Immature natural killer cell (primary cell): Measurements from ENCODE around the gene TUBA3E. TPM values are rescaled to one million over a fixed set of nuclear protein-coding genes. Genes with fewer than 3 reads are reported as not detected.
"Not testable (repeated sequence)": the region's sequence is repeated elsewhere in the genome, so short reads cannot be mapped to it uniquely, and the experiment has no call there.

ENCODE experiments used
- DNase-seq, 3 donors: peaks; one replicate each; pipeline ENCODE4 v3.0.0; 2022; ENCODE audit warnings: mixed read lengths in 1 of 3
- H3K27ac Mint-ChIP-seq, 6 donors: one replicate each; pipeline ENCODE4 v1.8.0; 2020; ENCODE audit warnings: mixed read lengths in 6 of 6, mild to moderate bottlenecking in 5 of 6, inconsistent platforms in 4 of 6, moderate library complexity in 3 of 6
- H3K27me3 Mint-ChIP-seq, 3 donors: one replicate each; pipeline ENCODE4 v1.8.0; 2020 to 2021; ENCODE audit warnings: low read depth in 3 of 3, mild to moderate bottlenecking in 3 of 3, mixed read lengths in 3 of 3, moderate library complexity in 3 of 3, inconsistent platforms in 1 of 3
- H3K36me3 Mint-ChIP-seq, 3 donors: one replicate each; pipeline ENCODE4 v1.8.0; 2020; ENCODE audit warnings: mixed read lengths in 3 of 3, inconsistent platforms in 2 of 3, mild to moderate bottlenecking in 2 of 3
- H3K4me1 Mint-ChIP-seq, 2 donors: one replicate each; pipeline ENCODE4 v1.8.0; 2020; ENCODE audit warnings: inconsistent platforms in 2 of 2, mild to moderate bottlenecking in 2 of 2, mixed read lengths in 2 of 2, moderate library complexity in 1 of 2
- H3K4me3 Mint-ChIP-seq, 5 donors: one replicate each; pipeline ENCODE4 v1.8.0; 2020; ENCODE audit warnings: mild to moderate bottlenecking in 5 of 5, mixed read lengths in 5 of 5, inconsistent platforms in 3 of 5, moderate library complexity in 3 of 5
- H3K9me3 Mint-ChIP-seq, 6 donors: one replicate each; pipeline ENCODE4 v1.8.0; 2020; ENCODE audit warnings: mild to moderate bottlenecking in 6 of 6, mixed read lengths in 6 of 6, inconsistent platforms in 4 of 6, moderate library complexity in 3 of 6
- polyA plus RNA-seq, 3 donors: library from polyadenylated mRNA; unstranded; fragments of 300-500 nt; fragmentation: Illumina TruSeq; gene quantifications; one replicate each; pipeline ENCODE4 v1.2.3, GENCODE V29; 2021

Gene TUBA3E
- polyA plus RNA-seq, 3 donors from 2014 or later: not detected

- DNase-seq: no peak
- Mint-ChIP-seq H3K4me1 (peaks cover 14 to 25% of the 10 kb centered on the region in 2 donors), H3K27ac (peak overlapping the region in 1 of 6 donors; percentile 63), H3K4me3 (peak overlapping the region in 2 of 5 donors; percentile 4 to 6), H3K36me3 (no peaks in the 10 kb centered on the region), H3K9me3 (no peaks in the 10 kb centered on the region), H3K27me3 (peaks cover 4 to 8% (median 5%) of the 10 kb centered on the region in 3 donors)
Measured at GRCh38 chr2:130185896-130186295, 12.3 kb downstream of the TUBA3E start.

GRCh38 chr2:130185436-130185835, 12.8 kb downstream of the TUBA3E start:
- H3K4me1 Mint-ChIP-seq: peaks cover 19 to 28% of the 10 kb centered on the region in 2 donors
- H3K27ac Mint-ChIP-seq: peak overlapping the region in 1 of 6 donors; percentile 63

GRCh38 chr2:130183512-130184373, 14.5 kb downstream of the TUBA3E start:
- H3K4me3 Mint-ChIP-seq: peak overlapping the region; percentile 60 to 79 (median 72)
- peaks cover 19 to 28% of the 10 kb centered on the region in 2 donors for H3K4me1 Mint-ChIP-seq
- DNase-seq: no peak
- no peaks in the 10 kb centered on the region for H3K36me3 Mint-ChIP-seq
- peaks cover 4 to 10% (median 5%) of the 10 kb centered on the region in 3 donors for H3K27me3 Mint-ChIP-seq
- H3K27ac Mint-ChIP-seq: peak overlapping the region in 3 of 6 donors; percentile 43 to 76 (median 60)
- H3K9me3 Mint-ChIP-seq: no peaks in the 10 kb centered on the region

More at GRCh38 chr2:130185436-130185835, 12.8 kb downstream of the TUBA3E start:
- no peaks in the 10 kb centered on the region for H3K9me3 Mint-ChIP-seq
- peak overlapping the region in 2 of 5 donors; percentile 4 to 6 for H3K4me3 Mint-ChIP-seq
- no peaks in the 10 kb centered on the region for H3K36me3 Mint-ChIP-seq
- no peak for DNase-seq
- H3K27me3 Mint-ChIP-seq: peaks cover 4 to 10% (median 5%) of the 10 kb centered on the region in 3 donors

GRCh38 chr2:130182826-130183511, 15.3 kb downstream of the TUBA3E start:
- peaks cover 4 to 10% (median 5%) of the 10 kb centered on the region in 3 donors for H3K27me3 Mint-ChIP-seq
- DNase-seq: not testable (repeated sequence)

GRCh38 chr2:130181880-130182682, 16.2 kb downstream of the TUBA3E start, which contains the start of gene MZT2B:
Gene MZT2B, plus strand, starts transcription at chr2:130182262. Its CDS starts 21 bp downstream, at chr2:130182283.
- H3K27me3 Mint-ChIP-seq: peaks cover 4 to 10% (median 5%) of the 10 kb centered on the region in 3 donors
- DNase-seq: peak; percentile 91 to 93 (median 92)
- H3K27ac Mint-ChIP-seq: peak within 1 kb of the TSS; percentile 85 to 97 (median 92)
- H3K9me3 Mint-ChIP-seq, H3K36me3 Mint-ChIP-seq: not testable (repeated sequence)
- peak within 1 kb of the TSS; percentile 85 to 92 (median 89) for H3K4me3 Mint-ChIP-seq
- peaks cover 25 to 33% of the 10 kb centered on the region in 2 donors for H3K4me1 Mint-ChIP-seq

More at GRCh38 chr2:130182826-130183511, 15.3 kb downstream of the TUBA3E start:
- H3K9me3 Mint-ChIP-seq, H3K36me3 Mint-ChIP-seq: not testable (repeated sequence)
- H3K4me3 Mint-ChIP-seq: peak overlapping the region; percentile 60 to 79 (median 72)
- H3K4me1 Mint-ChIP-seq: peaks cover 21 to 30% of the 10 kb centered on the region in 2 donors
- H3K27ac Mint-ChIP-seq: peak overlapping the region in 5 of 6 donors; percentile 43 to 60 (median 50)

- peaks cover 4 to 10% (median 5%) of the 10 kb centered on the region in 3 donors for H3K27me3 Mint-ChIP-seq
- H3K9me3 Mint-ChIP-seq: no peaks in the 10 kb centered on the region
- H3K36me3 Mint-ChIP-seq: no peaks in the 10 kb centered on the region
- DNase-seq: peak; percentile 97
- peak within 1 kb of the TSS; percentile 85 to 97 (median 92) for H3K27ac Mint-ChIP-seq
- peaks cover 25 to 33% of the 10 kb centered on the region in 2 donors for H3K4me1 Mint-ChIP-seq
- H3K4me3 Mint-ChIP-seq: peak within 1 kb of the TSS; percentile 85 to 92 (median 89)
Measured at GRCh38 chr2:130181325-130181879, 16.8 kb downstream of the TUBA3E start, which contains the start of gene SMPD4. Gene SMPD4, minus strand, starts transcription at chr2:130181602. Its CDS starts 5,010 bp downstream, at chr2:130176592.

GRCh38 chr2:130180404-130181324, 17.6 kb downstream of the TUBA3E start:
- DNase-seq, H3K9me3 Mint-ChIP-seq, H3K36me3 Mint-ChIP-seq: not testable (repeated sequence)
- peak overlapping the region; percentile 85 to 92 (median 89) for H3K4me3 Mint-ChIP-seq
- peak overlapping the region; percentile 85 to 97 (median 90) for H3K27ac Mint-ChIP-seq
- peaks cover 4 to 10% (median 5%) of the 10 kb centered on the region in 3 donors for H3K27me3 Mint-ChIP-seq
- H3K4me1 Mint-ChIP-seq: peaks cover 25 to 30% of the 10 kb centered on the region in 2 donors

- not testable (repeated sequence) for H3K27me3 Mint-ChIP-seq, H3K4me1 Mint-ChIP-seq, H3K27ac Mint-ChIP-seq, DNase-seq, H3K9me3 Mint-ChIP-seq, H3K4me3 Mint-ChIP-seq
- H3K36me3 Mint-ChIP-seq: peaks cover 0 to 12% (median 8%) of the 10 kb centered on the region in 3 donors
Measured at GRCh38 chr2:130174866-130175265, 23.4 kb downstream of the TUBA3E start.

GRCh38 chr2:130169896-130170295, 28.3 kb downstream of the TUBA3E start:
- peaks cover 4 to 19% (median 11%) of the 10 kb centered on the region in 3 donors for H3K36me3 Mint-ChIP-seq
- peaks cover 0 to 7% of the 10 kb centered on the region in 2 donors for H3K4me1 Mint-ChIP-seq
- H3K9me3 Mint-ChIP-seq: no peaks in the 10 kb centered on the region
- DNase-seq: no peak
- no peak overlapping the region for H3K27ac Mint-ChIP-seq
- peaks cover 0 to 3% (median 2%) of the 10 kb centered on the region in 3 donors for H3K27me3 Mint-ChIP-seq
- no peak overlapping the region for H3K4me3 Mint-ChIP-seq

- H3K9me3 Mint-ChIP-seq, H3K4me1 Mint-ChIP-seq, DNase-seq, H3K27me3 Mint-ChIP-seq: not testable (repeated sequence)
- Mint-ChIP-seq H3K36me3 (peaks cover 4 to 25% (median 11%) of the 10 kb centered on the region in 3 donors), H3K4me3 (peak overlapping the region in 1 of 5 donors; percentile 51), H3K27ac (peak overlapping the region in 2 of 6 donors; percentile 48 to 49)
Measured at GRCh38 chr2:130169163-130169562, 29.1 kb downstream of the TUBA3E start.

- peaks cover 4 to 27% (median 11%) of the 10 kb centered on the region in 3 donors for H3K36me3 Mint-ChIP-seq
- H3K4me3 Mint-ChIP-seq, H3K27ac Mint-ChIP-seq, DNase-seq, H3K27me3 Mint-ChIP-seq, H3K4me1 Mint-ChIP-seq, H3K9me3 Mint-ChIP-seq: not testable (repeated sequence)
Measured at GRCh38 chr2:130166611-130167010, 31.6 kb downstream of the TUBA3E start.
